T-helper 2 cell treated with Interferon-gamma antibody and Interleukin-4, amounts not matched to agents 100 ng/mL and 5 ng/mL, for 36 hours (primary cell): ENCODE data around the gene CXCL5. TPM values are rescaled to one million over a fixed set of nuclear protein-coding genes. Genes with fewer than 3 reads are reported as not detected.
"Not testable (repeated sequence)": the region's sequence is repeated elsewhere in the genome, so short reads cannot be mapped to it uniquely, and the experiment has no call there.

Source experiments
- intact Hi-C: fragments of 100-400 bp; cut with micrococcal nuclease; formaldehyde crosslinking; loops from one replicate; pipeline ENCODE4 v1.15.1; 2023
- total RNA-seq: library from RNA; stranded (reverse); gene quantifications from 2 replicates; pipeline ENCODE4 v1.2.3, GENCODE V29; 2022

CXCL5 gene
- total RNA-seq, 1 donor from 2014 or later = not detected

- intact Hi-C loops = no loop called here
Observed at GRCh38 chr4:74015126-74015780, 16.8 kb upstream of the CXCL5 start.

- intact Hi-C loops = no loop called here
Observed at GRCh38 chr4:74014332-74014731, 15.9 kb upstream of the CXCL5 start.

DNA sequence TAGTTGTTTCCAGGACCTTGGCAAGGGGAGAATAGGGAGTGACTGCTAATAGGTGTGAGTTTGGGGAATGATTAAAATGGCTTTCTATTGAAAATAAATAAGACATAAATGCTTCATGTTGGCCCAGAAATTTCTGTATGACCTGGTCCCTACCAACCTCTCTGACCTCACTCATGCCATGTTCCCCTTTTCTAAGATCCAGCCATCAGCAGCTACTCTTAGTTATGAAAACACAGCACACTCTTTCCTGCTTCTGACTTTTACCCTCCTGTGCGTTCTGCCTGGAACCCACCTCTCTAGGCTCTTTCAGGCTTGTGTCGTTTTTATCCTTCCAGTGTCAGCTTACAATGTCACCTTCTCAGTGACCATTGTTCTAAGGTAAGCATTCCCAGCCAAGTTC, 14.8 kb upstream of the CXCL5 start:
- intact Hi-C loops = no loop called here

DNA sequence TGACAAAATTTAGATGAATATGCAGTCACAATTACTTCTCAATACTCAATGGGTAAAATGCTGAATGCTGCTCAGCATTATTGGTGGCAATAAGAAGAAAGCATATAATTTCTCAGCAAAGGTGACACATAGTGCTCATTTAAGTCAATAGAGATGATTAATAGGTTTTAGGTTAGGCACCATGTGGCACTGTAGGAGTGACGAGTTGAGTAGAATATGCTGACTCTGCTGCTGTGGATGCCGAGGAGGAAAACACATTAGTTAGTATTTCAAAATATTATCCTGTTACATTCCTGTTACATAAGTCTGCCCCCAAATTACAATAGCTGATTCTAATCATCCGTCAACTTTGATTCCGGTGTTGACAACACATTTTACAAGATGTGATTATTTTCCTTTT, 13.7 kb upstream of the CXCL5 start:
- intact Hi-C loops = no loop called here

- intact Hi-C loops = no loop called here
Observed at GRCh38 chr4:74009307-74009706, 10.8 kb upstream of the CXCL5 start.

DNA sequence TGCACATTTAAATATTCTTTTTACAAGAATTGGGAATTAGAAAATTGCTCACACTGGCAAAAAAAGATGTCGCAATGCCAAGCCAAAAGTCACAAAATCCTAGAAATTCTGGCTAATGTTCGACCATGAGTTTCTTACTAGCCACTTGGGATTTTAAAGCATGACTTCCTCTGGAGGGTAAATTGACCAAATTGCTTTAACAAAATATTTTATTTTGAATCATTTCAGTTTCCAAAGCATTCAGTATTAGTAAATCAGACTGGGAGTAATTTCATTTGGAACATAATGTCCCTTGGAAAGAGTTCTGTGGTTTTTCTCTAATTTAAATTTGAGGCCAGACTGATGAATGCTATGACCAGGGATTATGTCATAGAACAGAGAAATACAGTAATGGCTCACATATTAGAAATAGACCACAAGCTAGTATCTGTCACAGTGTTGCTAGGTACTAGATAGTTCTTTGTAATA, 7.6 kb upstream of the CXCL5 start:
- intact Hi-C loops = no loop called here

DNA sequence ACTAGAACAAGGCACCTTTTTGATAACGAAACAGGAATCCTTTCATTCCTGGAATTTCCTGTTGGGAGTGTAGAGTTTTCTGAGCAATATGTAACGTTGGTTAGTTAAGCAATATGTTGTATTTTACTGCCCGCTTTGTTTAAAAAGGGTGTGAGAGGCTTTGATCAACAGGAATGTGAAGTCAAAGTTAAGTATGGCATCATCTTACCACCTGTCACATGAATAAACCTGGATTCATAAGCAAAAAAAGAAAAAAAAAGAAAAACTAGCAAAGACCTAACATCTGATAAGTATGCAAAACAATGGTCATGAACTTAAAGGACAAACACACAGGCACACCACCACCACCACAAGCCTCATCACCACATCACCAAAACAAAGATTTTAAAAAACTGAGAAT, 7.1 kb upstream of the CXCL5 start:
- intact Hi-C loops = no loop called here

GRCh38 chr4:74004668-74005067, 6.2 kb upstream of the CXCL5 start:
- intact Hi-C loops = no loop called here

DNA sequence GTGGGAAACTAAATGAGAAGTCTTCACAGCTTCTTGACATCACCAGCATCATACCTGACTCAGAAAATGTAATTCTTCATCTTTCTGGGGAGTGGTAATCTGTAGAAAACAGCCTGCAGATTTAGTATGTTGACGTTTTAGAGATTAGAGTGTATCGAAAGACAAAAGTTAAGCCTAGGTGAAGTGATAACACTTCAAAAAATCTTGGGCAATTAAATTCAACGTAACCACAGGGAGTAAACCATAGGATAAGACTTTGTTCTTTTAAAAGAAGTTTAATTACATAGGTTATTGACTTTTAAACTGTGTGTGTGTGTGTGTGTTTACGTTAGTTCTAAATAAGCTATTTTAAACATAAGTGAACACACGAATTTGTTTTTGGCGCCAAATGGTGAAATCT, 1.8 kb upstream of the CXCL5 start:
- intact Hi-C loops = no loop called here

GRCh38 chr4:73992050-73992449, 6.4 kb downstream of the CXCL5 start:
- intact Hi-C loops = no loop called here

DNA sequence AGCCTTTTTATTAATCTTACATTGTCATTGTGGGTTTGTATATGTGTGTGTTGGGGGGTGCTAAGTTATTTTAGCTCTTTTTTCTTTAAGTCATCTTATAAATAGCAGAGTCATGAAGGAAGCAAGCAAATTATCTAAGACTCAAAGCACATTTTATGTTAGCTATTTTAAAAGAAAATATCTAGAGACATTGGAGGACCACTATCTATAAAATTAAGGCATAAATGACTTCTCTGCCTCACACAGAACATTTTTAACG, 6.8 kb downstream of the CXCL5 start:
- intact Hi-C loops = no loop called here

DNA sequence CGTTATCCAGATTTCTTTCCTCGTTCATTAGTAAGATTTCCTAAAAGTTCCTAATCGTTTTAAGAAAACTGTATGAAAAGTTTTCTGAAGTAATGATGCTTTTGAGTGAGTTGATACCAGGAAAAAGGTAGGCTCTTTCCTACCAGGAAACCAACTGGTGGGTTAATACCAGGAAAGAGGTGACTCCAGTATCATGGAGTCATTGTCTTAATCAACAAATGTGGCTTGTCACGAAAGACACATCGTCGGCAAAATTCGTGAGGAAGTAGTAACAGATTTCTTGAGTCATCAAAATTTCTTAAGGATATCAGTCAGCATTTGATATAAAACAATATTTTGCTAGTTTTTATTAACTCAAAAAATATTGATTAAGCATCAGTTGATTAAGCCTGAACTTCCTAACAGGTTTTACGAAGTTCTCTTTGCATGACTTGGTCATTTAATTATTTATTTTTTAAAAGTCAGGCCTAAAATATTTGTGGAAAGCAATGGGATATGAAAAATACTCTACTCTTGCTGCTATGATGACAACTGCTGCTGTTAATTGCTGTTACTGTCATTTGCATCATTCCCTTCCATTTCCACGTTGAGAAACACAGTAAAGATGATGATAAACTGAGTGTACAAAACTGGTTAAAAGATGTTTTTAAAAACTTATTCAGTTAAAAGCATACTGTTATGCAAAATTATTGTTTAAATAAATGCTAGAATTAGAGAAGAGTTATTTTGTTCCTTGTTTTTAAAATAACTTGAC, 7.3 kb downstream of the CXCL5 start:
- intact Hi-C loops = no loop called here

DNA sequence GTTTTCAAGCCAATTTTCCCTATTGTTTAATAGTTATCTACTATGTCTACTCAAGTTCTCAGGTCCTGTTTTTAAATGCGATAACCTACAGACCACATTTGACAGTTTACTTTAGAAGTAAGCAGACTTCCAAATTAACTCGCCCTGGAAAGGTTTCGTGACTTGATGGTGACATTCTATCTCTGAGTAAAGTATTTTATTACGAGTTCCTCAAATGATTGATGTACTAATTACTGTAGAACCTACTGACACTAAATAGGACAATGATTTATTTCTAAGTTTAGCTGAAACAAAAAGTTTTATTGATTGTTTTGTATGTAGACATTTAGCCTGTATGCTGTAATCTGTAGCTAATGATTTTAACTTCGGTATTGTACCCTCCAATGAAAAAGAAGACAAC, 8.5 kb downstream of the CXCL5 start:
- intact Hi-C loops = no loop called here

DNA sequence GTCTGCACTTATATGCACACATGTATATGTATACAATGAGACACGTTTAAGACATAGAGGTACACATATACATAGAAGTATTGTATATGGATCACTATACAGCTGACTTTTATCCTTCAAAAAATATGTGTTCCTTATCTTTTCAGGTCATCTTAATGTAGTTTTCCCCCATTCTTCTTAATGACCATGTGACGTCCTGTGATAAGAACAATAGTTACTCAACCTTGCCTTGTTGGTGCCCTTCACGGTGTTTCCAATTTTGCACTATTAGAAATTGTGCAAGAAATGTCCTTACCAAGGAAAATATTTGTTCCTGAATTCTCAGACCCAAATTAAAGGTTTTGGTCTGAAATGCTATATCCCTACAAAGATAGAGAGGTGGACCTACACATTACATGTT, 9.4 kb downstream of the CXCL5 start:
- intact Hi-C loops = no loop called here

GRCh38 chr4:73988061-73988460, 10.4 kb downstream of the CXCL5 start, which contains the start of gene PPBP:
Gene PPBP (minus strand): TSS chr4:73988190. CDS start chr4:73988103, 87 bp downstream.
- intact Hi-C loops = no loop called here

DNA sequence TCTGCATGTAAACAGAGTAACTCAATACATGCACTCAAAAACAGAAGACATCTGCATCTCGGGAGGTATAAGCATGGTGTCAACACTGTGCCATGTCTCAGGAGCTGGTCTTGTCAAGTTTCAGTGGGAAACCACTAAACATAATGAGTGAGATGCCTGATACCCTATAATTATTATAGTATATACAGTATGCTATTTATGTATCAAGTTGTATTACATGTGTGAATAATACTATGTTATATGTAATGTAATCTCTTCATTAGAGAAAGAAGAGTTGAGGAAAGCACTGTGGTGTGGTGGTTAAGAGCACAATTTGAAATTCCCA, 13.0 kb downstream of the CXCL5 start:
- intact Hi-C loops = no loop called here

GRCh38 chr4:73984736-73985527, 13.5 kb downstream of the CXCL5 start:
- intact Hi-C loops = no loop called here

GRCh38 chr4:73981175-73981574, 17.3 kb downstream of the CXCL5 start:
- intact Hi-C loops = not testable (repeated sequence)

DNA sequence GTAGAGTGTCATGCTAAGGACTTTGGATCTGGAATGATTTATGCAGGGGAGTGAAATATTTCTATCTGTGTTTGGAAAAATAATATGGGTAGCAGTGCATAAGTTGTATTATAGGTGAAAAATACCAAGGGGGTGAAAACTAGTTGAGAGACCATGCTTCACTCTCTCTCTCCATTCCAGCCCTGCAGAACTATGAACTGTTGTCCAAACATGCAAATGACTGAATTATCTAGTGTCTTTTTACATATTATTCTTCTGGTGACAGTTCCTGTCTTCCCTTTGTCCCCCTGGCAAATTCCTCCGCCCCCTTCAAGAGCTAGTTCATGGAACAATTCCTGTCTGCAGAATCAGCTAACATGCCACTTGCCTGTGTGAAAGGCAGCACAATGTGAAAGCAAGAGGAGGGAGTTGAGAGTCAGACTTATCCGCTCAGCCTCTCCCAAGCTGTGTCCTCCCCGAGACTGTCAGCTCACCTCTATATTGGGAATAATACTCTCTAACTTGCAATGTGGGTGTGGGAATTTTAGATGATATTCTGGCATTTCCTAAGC, 19.0 kb downstream of the CXCL5 start:
- intact Hi-C loops = no loop called here

DNA sequence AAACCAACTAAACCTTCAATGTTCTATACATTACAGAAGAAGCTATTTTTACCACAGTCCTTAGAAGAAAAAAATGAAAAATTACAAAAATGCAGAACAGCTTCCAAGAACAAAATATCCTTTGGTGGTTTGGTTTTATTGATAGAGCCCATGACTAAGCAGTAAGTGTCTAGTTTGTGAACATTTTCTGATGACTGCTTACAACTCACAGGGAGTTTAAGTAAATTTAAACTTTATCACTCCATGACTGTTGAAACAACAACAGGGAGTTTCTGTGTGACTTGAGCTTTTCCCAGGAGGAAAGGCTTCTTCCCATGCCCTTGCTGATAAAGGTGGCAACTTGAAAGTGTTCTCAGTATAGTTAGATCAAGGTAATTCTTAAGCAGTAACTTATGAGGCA, 19.6 kb downstream of the CXCL5 start:
- intact Hi-C loops = no loop called here

GRCh38 chr4:73976716-73977115, 21.8 kb downstream of the CXCL5 start:
- intact Hi-C loops = no loop called here

- intact Hi-C loops = no loop called here
Observed at GRCh38 chr4:73976217-73976616, 22.3 kb downstream of the CXCL5 start.
